IMR-90 (cell line): ENCODE measurements around the gene SPOCK3. TPM values are rescaled to one million over a fixed set of nuclear protein-coding genes. Genes with fewer than 3 reads are reported as not detected.

Experiments used
- ATAC-seq: fragments of 200-7000 bp; cut with Tn5 transposase; 2 replicates; pipeline ENCODE4 v1.9.1; 2020; ENCODE audit warnings: low read depth, mild to moderate bottlenecking, moderate library complexity
- BruUV-seq: library from RNA; stranded (reverse); fragments of 400-500 nt; replicated peaks from 2 replicates; lab custom pipeline; 2021; lab: Mats Ljungman, UMichigan
- CTCF ChIA-PET: fragments of 300-600 bp; formaldehyde crosslinking; extraction: SDS; loops from one replicate; lab custom pipeline; 2021; ENCODE audit warnings: antibody characterized with exemption; lab: Yijun Ruan, JAX
- POLR2A ChIA-PET: fragments of 300-600 bp; sonication (Branson Sonifier 250); formaldehyde crosslinking; loops from one replicate; lab custom pipeline; 2022; ENCODE audit warnings: antibody characterized with exemption; ENCODE audit not compliant: unreplicated experiment; lab: Charles Lee
- DNase-seq: peaks from one replicate; pipeline ENCODE4 v3.0.0; 2013
- H2AFZ ChIP-seq: replicated peaks from 2 replicates; pipeline ENCODE3; 2013; ENCODE audit warnings: low read length, mild to moderate bottlenecking; ENCODE audit not compliant: poor library complexity
- H2AK5ac ChIP-seq: 2 replicates; pipeline ENCODE4 v1.6.1; 2013; ENCODE audit warnings: low read depth, low read length, inconsistent platforms
- H2AK9ac ChIP-seq: replicated peaks from 2 replicates; pipeline ENCODE3; 2013; ENCODE audit warnings: mild to moderate bottlenecking, low read depth, low read length, moderate library complexity; ENCODE audit not compliant: poor library complexity
- H2BK120ac ChIP-seq: 2 replicates; pipeline ENCODE4 v1.6.1; 2013; ENCODE audit warnings: low read depth, low read length, inconsistent platforms
- H2BK15ac ChIP-seq: 3 replicates; pipeline ENCODE4 v1.6.1; 2013; ENCODE audit warnings: low read depth, low read length, inconsistent platforms
- H2BK20ac ChIP-seq: 2 replicates; pipeline ENCODE4 v1.6.1; 2013; ENCODE audit warnings: low read depth, mild to moderate bottlenecking, inconsistent platforms, low read length, moderate library complexity
- H2BK5ac ChIP-seq: 2 replicates; pipeline ENCODE4 v1.6.1; 2013; ENCODE audit warnings: mild to moderate bottlenecking, low read depth, low read length, inconsistent platforms; ENCODE audit not compliant: poor library complexity, severe bottlenecking
- H3K14ac ChIP-seq: replicated peaks from 2 replicates; pipeline ENCODE4 v1.6.1; 2013; ENCODE audit warnings: low read depth, low read length, inconsistent platforms
- H3K18ac ChIP-seq: 2 replicates; pipeline ENCODE4 v1.6.1; 2013; ENCODE audit warnings: low read depth, low read length, control low read depth
- H3K23ac ChIP-seq: 2 replicates; pipeline ENCODE4 v1.6.1; 2013; ENCODE audit warnings: low read depth, low read length, inconsistent platforms
- H3K27ac ChIP-seq: 2 replicates; pipeline ENCODE4 v1.5.1; 2013; ENCODE audit warnings: mild to moderate bottlenecking, control low read depth, low read length; ENCODE audit not compliant: insufficient read depth
- H3K27me3 ChIP-seq: 2 replicates; pipeline ENCODE4 v1.6.1; 2013; ENCODE audit warnings: low read length; ENCODE audit not compliant: control insufficient read depth, insufficient read depth
- H3K36me3 ChIP-seq: 2 replicates; pipeline ENCODE4 v1.6.1; 2013; ENCODE audit warnings: low read length, mixed read lengths; ENCODE audit not compliant: control insufficient read depth, insufficient read depth
- H3K4ac ChIP-seq: 2 replicates; pipeline ENCODE4 v1.6.1; 2013; ENCODE audit warnings: low read depth, low read length, inconsistent platforms
- H3K4me1 ChIP-seq: 2 replicates; pipeline ENCODE4 v1.6.1; 2013; ENCODE audit warnings: low read length, mixed read lengths; ENCODE audit not compliant: control insufficient read depth, insufficient read depth
- H3K4me2 ChIP-seq: 2 replicates; pipeline ENCODE4 v1.6.1; 2013; ENCODE audit warnings: low read depth, mild to moderate bottlenecking, control low read depth, low read length, moderate library complexity
- H3K4me3 ChIP-seq: 2 replicates; pipeline ENCODE4 v1.5.1; 2013; ENCODE audit warnings: low read depth, mild to moderate bottlenecking, control low read depth, low read length, moderate library complexity; ENCODE audit not compliant: insufficient read depth
- H3K56ac ChIP-seq: 2 replicates; pipeline ENCODE4 v1.6.1; 2013; ENCODE audit warnings: low read length, inconsistent platforms; ENCODE audit not compliant: insufficient read depth; ENCODE audit errors: extremely low read depth
- H3K79me1 ChIP-seq, 2 experiments: 2 replicates each; pipeline ENCODE4 v1.6.1; 2013; ENCODE audit warnings: low read length in 2 of 2, inconsistent platforms in 1 of 2, low read depth in 1 of 2
- H3K9ac ChIP-seq: 2 replicates; pipeline ENCODE4 v1.6.1; 2013; ENCODE audit warnings: low read depth, low read length, control low read depth
- H3K9me1 ChIP-seq: 2 replicates; pipeline ENCODE4 v1.6.1; 2013; ENCODE audit warnings: low read length, inconsistent platforms; ENCODE audit not compliant: insufficient read depth
- H3K9me3 ChIP-seq: 2 replicates; pipeline ENCODE4 v1.6.1; 2013; ENCODE audit warnings: low read length; ENCODE audit not compliant: control insufficient read depth, insufficient read depth
- H4K20me1 ChIP-seq: 2 replicates; pipeline ENCODE4 v1.6.1; 2013; ENCODE audit warnings: low read length, inconsistent platforms; ENCODE audit not compliant: insufficient read depth
- H4K5ac ChIP-seq: 2 replicates; pipeline ENCODE4 v1.6.1; 2013; ENCODE audit warnings: mild to moderate bottlenecking, low read depth, low read length, control low read depth
- H4K8ac ChIP-seq, 2 experiments: 2 replicates each; pipeline ENCODE4 v1.6.1; 2013; ENCODE audit warnings: low read depth in 2 of 2, low read length in 2 of 2, control low read depth in 1 of 2, inconsistent platforms in 1 of 2
- H4K91ac ChIP-seq: 2 replicates; pipeline ENCODE4 v1.6.1; 2013; ENCODE audit warnings: low read depth, low read length, inconsistent platforms; ENCODE audit not compliant: insufficient read depth
- BHLHE40 ChIP-seq: fragments of 150-350 bp; IDR thresholded peaks from 2 replicates; pipeline ENCODE4 v1.6.1; 2016; ENCODE audit warnings: mild to moderate bottlenecking, low read depth, low read length
- MAFK ChIP-seq: IDR thresholded peaks from 2 replicates; pipeline ENCODE4 v1.6.1; 2012; ENCODE audit warnings: low read depth, low read length, improper control_type of control experiment
- WGBS, 2 experiments: methylation state at CpG; one replicate each; pipeline versions ENCODE4 v1.1.5 to v1.1.7; 2013; ENCODE audit warnings: missing lambda C conversion rate in 2 of 2; ENCODE audit not compliant: insufficient read length in 1 of 2; ENCODE audit errors: extremely low coverage in 2 of 2; 5-methylcytosine and 5-hydroxymethylcytosine counted together
- dilution Hi-C: fragments of 300-500 bp; cut with HindIII; formaldehyde crosslinking; loops from one replicate; pipeline ENCODE4 v1.14.3; 2018; ENCODE audit warnings: low sequenced_read_pairs; ENCODE audit not compliant: unreplicated experiment
- in situ Hi-C: fragments of 300-500 bp; cut with MboI; formaldehyde crosslinking; loops from 3 replicates; pipeline ENCODE4 v1.14.3; 2019; ENCODE audit warnings: low sequenced_read_pairs, inconsistent platforms, mixed read lengths
- intact Hi-C: fragments of 100-400 bp; cut with micrococcal nuclease; formaldehyde crosslinking; loops from 2 replicates; pipeline ENCODE4 v1.10.0; 2022
- polyA plus RNA-seq, 3 experiments: library from polyadenylated mRNA; depleted of rRNA; stranded (reverse); fragments of >200 nt; gene quantifications; 2 replicates each; pipeline ENCODE4 v1.2.3, GENCODE V29; 2012; ENCODE audit warnings: low replicate concordance in 1 of 3
- total RNA-seq: library from RNA; depleted of rRNA; stranded (reverse); fragments of >200 nt; gene quantifications from 2 replicates; pipeline ENCODE4 v1.2.3, GENCODE V29; 2012

SPOCK3 gene
- total and polyA plus RNA-seq, 2 of the 4 experiments (the other 2 are of a cell fraction): not detected

DNA sequence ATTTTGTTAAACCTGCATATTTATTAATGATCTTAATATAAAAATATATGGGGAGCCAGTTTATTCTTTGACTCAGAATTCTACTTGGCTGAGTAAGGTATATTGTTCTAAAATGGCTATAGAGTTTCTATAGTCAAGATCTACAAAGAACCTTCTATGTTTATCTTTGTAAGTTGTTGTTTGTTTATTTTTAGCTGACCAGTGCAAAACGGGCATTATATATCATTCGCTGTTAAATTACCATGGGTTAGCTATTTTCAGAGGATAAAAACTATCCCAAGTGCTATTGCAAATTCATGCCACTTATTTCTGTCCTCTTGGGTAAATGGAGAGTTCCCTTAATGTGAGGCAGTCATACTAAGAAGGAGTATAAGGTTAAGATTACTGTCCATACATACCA lies 5.3 kb upstream of the SPOCK3 start:
- in situ Hi-C loops (no loop called here), dilution Hi-C loops (no loop called here), intact Hi-C loops (no loop called here)
- H3K79me1 ChIP-seq: no peaks in the 10 kb centered on the region
- no peak overlapping the region for H3K14ac ChIP-seq
- no CpG with 5 or more reads among the region's 2 CpGs for WGBS, 2 experiments
- no peak overlapping the region for H2AFZ ChIP-seq
- no peak overlapping the region for H3K9ac ChIP-seq
- no peak overlapping the region for H3K56ac ChIP-seq
- H3K9me3 ChIP-seq: peaks cover 2% of the 10 kb centered on the region; the same call in 1 of the 2 replicates
- H3K18ac ChIP-seq: no peak overlapping the region
- no peak overlapping the region for H2AK5ac ChIP-seq
- no peak overlapping the region for H2BK120ac ChIP-seq
- no peak overlapping the region for H4K8ac ChIP-seq
- no peaks in the 10 kb centered on the region for H3K9me1 ChIP-seq
- H4K20me1 ChIP-seq: no peaks in the 10 kb centered on the region
- H2BK5ac ChIP-seq: no peak overlapping the region
- H3K4ac ChIP-seq: no peak overlapping the region
- TF ChIP-seq BHLHE40 (no peak), MAFK (peak; percentile 75)
- no peak overlapping the region for H2BK15ac ChIP-seq
- H3K27ac ChIP-seq: no peak overlapping the region
- ATAC-seq: no peak
- H2AK9ac ChIP-seq: no peak overlapping the region
- no TSS peak for BruUV-seq
- H2BK20ac ChIP-seq: no peak overlapping the region
- H3K36me3 ChIP-seq: no peaks in the 10 kb centered on the region
- no peak overlapping the region for H4K91ac ChIP-seq
- POLR2A ChIA-PET: no interaction called here
- H4K5ac ChIP-seq: no peak overlapping the region
- H3K23ac ChIP-seq: no peak overlapping the region
- H3K4me3 ChIP-seq: no peak overlapping the region
- H3K4me2 ChIP-seq: no peak overlapping the region
- H3K27me3 ChIP-seq: peaks cover 1% of the 10 kb centered on the region; the same call in 1 of the 2 replicates
- CTCF ChIA-PET: no interaction called here
- no peaks in the 10 kb centered on the region for H3K4me1 ChIP-seq
- no peak for DNase-seq
